NCI-H2227 (cell line): ENCODE data around the gene RTP5.
"Not testable (repeated sequence)": the region's sequence is repeated elsewhere in the genome, so short reads cannot be mapped to it uniquely, and the experiment has no call there.

Experiments
- DNase-seq: peaks from one replicate; lab custom pipeline; 2025; ENCODE audit not compliant: unreplicated experiment; lab: John Stamatoyannopoulos, UW

RTP5 gene

GRCh38 chr2:241869087-241869961, at the start of gene RTP5:
RTP5 (plus strand) TSS chr2:241869729; CDS start chr2:241869757, 28 bp downstream.
- peak; percentile 86 for DNase-seq

DNA sequence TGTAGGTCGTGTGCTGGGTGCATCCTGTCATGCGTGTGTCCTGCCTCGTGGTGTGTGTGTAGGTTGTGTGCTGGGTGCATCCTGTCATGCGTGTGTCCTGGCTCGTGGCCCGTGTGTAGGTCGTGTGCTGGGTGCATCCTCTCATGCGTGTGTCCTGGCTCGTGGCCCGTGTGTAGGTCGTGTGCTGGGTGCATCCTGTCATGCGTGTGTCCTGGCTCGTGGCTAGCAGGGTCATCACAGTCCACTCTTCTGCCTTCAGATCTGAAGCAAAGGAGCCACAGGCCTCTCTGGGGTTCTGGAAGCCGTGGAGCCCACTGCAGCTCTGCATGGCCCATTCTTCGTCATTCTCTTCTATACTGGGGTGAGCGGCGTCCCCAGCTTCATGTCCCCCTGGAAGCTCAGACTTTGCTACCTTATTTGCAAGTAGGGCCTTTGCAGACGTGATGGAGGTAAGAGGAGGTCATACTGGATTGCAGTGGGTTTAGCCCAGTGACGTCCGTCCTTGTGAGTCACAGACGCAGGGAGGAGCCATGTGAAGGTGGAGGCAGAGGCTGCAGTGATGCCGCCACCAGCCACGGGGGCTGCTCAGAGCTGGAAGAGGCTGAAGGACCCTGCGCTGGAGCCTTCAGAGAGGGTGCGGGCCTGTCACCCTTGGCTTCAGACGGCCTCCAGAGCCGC, 49.4 kb upstream of the RTP5 start:
- not testable (repeated sequence) for DNase-seq

DNA sequence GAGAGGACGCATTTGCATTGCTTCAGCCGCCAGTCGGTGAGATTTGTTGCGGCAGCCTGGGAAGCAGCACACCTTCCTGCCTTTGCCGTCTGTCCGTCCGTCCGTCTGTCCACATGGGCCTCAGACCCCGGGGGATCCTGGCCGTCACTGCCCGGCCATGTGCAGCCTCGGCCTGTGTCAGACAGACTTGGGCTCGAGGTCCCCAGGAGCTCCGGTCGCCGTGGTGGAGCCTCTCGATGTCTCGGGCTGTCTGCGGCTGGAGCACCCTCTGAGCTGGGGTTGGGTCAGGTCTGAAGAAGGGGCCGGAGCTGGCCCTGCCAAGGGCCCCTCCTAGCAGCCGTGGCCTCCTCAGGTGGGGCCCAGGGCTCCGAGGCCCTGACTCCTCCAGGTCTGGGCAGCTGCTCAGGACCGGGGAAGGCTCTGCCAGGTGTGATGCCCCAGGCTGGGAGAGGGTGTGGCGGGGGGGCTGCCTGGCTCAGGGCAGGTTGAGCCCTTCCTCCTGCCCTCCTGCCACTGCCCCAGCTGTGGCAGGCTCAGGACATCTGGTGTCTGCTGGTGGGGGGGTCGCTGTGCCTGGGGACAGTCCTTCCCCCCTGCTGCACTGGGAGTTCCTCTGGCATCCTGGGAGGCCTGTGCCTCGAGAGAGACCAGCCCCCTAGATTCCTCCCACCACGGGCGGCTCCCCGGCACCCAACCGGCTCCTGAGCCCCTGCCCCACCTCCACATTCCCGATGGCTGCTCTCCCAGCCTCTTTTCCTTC, 48.7 kb upstream of the RTP5 start:
- DNase-seq, result no peak

- DNase-seq, result no peak
Observed at GRCh38 chr2:241821460-241822263, 47.9 kb upstream of the RTP5 start.

- DNase-seq, result no peak
Observed at GRCh38 chr2:241822264-241822623, 47.3 kb upstream of the RTP5 start.

DNA sequence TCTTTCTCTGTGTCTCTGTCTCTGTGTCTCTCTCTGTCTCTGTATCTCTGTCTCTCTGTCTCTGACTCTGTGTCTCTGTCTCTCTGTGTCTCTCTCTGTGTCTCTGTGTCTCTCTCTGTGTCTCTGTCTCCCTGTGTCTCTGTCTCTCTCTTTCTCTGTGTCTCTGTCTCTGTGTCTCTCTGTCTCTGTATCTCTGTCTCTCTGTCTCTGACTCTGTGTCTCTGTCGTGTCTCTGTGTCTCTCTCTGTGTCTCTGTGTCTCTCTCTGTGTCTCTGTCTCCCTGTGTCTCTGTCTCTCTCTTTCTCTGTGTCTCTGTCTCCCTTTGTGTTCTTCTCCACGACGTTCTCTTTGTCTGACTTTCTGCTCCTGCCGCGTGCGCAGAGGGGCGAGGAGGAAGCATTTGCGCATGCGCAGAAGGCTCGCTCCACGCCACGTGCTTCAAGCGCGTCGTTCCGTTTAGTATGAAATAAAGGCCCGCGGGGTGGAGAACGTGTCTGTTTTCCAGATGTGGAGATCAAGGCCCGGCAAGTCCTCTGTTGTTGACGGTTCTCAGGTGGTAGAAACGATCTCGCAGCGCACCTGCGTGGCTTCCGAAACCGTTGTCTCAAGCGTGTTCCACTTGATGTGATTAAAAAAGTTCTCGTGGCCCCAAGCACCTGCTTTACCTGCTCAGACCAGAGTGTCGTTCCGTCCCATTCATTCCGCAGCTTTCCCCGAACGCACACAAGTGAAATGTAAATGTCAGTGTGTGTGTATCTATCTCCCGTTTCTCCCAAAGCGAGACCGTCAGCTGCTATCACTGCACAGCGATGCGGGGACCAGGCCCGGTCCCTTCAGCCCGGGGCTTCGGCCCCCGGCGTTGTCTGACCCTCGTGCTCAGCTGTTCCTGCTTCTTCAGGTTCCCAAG, 45.7 kb upstream of the RTP5 start:
- DNase-seq, result not testable (repeated sequence)

- DNase-seq, result no peak
Observed at GRCh38 chr2:241827394-241827793, 42.1 kb upstream of the RTP5 start.

GRCh38 chr2:241833101-241833663, 36.3 kb upstream of the RTP5 start:
- DNase-seq, result no peak

DNA sequence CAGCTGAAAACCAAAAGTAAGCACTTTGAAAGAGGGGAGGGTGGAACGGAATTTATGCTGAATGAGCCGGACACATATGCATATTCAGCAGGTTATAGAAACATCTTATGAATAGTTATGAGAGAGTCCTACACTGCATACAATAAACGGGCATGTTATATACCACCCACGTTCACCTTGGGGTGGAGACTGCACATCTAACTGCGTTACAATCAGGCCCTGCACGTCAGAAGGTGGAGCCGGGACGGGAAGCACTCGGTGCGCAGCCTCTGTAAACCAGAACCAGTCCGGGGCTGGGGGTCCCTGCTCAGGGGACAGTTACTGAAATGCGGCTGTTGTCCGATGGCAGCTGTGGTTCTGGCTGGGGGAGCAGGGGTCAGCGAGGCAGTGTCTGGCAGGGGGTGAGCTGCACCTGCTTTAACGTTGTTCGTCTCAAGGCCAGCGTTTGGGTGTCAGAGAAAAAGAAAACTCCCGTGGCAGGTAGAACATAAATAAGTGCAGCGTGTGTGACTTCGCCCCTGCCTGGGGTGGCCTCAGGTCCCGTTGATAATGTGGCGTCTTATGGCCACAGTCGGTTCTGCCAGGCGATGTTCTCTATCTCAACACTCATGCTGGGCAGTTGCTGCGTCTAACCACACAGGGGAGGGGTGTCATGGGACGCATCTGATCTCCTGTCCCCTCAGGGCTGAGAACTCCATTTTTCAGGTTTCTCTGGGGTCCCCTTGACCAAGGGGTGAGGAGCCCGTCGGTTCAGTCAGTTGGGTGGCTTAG, 35.6 kb upstream of the RTP5 start:
- not testable (repeated sequence) for DNase-seq

DNA sequence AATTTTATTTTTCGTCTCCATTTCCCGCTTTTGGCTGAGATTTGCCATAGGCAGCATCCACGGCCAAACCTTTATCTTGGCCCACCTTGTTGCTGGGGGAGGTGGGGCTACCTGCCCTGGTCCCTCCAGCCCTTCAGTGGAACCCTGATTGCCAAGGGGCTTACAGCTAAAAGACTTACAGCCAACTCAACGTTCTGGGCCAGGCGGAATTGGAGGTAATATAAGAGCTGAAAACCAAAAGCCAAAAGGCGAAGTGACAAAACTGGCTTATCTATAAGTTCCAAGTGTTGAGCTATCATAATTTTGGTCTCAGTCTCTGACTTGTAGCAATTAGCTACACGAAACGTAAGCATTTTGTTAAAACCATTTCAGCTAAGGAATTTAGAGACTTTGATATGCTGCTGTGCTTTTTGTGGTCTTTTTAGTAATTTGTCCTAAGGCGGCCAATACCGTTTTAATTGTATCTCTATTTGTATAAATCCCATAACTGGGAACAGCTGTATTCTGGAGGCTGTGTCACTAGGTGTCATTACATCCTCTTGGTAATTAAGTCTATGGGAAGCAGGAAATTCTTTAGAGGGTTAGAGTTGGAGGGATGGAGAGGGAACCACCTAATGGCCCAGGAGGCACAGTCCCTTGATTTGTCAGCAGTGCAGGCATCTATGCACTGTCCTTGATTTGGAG, 34.9 kb upstream of the RTP5 start:
- DNase-seq, result no peak

- no peak for DNase-seq
Observed at GRCh38 chr2:241835611-241836010, 33.9 kb upstream of the RTP5 start.

- no peak for DNase-seq
Observed at GRCh38 chr2:241836292-241836691, 33.2 kb upstream of the RTP5 start.

GRCh38 chr2:241837197-241837965, 32.1 kb upstream of the RTP5 start:
- no peak for DNase-seq

DNA sequence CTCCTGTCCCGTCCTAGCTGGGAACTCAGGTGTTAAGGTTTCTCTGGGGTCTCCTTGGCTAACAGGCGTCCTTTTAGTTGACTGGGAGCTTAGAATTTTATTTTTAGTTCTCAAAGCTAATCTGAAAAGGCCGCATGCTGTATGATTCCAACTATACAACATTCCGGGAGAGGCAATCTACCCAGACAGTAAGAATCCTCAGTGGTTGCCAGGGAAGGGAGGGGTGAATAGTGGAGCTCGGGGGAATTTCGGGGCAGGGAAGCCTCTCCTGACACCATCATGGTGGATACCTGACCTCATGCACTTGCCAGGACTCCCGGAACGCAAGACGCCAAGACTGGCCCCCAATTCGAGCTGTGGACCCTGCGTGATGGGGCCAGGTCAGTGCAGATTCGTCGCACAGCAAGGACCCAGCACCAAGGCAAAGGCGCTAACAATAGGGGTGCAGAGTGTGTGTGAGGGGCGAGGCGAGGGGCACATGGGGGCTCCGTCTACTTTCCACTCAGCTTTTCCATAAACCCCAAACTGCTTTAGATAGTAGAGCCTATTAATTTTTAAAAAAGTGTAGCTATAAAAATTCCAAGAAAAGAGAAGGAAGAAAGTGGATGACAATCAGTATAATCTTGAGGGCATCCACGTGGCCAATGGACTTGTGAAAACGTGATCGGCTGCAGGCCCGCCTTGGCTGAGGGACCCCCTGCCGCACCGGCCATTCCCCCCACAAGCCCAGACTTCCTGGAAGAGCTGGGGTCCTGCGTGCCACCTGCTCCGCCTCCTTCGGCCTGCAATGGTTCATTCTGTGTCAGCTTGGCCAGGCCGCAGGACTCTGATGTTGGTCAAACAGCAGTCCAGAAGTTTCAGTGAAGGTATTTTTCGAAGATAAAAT, 28.1 kb upstream of the RTP5 start:
- DNase-seq, result no peak

- DNase-seq, result no peak
Observed at GRCh38 chr2:241842067-241842415, 27.5 kb upstream of the RTP5 start.

DNA sequence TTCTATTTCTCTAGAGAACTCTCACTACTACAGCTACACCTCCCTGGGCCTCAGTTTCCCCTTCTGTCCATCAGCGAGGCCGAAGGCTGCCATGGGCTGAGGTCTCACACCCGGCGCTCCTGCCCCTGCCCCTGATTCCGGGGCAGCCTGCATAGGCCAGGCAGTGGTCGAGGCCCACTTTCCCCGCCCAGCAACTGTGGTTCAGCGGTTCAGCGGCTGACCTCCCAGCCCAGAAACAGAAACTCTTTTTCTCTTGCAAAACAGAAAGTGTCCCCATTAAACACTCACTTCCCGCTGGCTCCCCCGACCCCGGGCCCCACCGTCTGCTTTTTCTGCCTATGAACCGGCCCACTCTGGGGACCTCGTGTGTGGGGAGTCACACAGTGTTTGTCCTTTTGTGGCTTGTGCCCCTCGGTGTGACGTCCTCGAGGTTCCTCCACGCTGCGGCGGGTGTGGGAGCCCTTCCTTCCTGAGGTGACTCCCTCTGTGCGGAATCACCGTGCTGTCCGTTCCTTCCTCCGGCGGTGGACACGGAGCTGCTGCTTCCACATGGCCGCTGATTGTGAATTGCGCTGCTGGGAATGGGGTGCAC, 26.8 kb upstream of the RTP5 start:
- no peak for DNase-seq
